Mammary epithelial cell (primary cell): ENCODE data around the gene MYO5C.

Source experiments
- CTCF ChIP-seq, 2 donors: IDR thresholded peaks in 1 of 2; conservative IDR thresholded peaks in 1 of 2; 2 replicates each; pipeline ENCODE4 v1.5.1; 2011 to 2012; ENCODE audit warnings: inconsistent platforms in 2 of 2, low read length in 2 of 2, mild to moderate bottlenecking in 2 of 2, control low read depth in 1 of 2, low read depth in 1 of 2; ENCODE audit not compliant: insufficient read depth in 1 of 2; ENCODE audit errors: extremely low read depth in 1 of 2
- EZH2 ChIP-seq: IDR thresholded peaks from 2 replicates; pipeline ENCODE4 v1.6.1; 2012; ENCODE audit warnings: low read length, inconsistent platforms, borderline replicate concordance

DNA sequence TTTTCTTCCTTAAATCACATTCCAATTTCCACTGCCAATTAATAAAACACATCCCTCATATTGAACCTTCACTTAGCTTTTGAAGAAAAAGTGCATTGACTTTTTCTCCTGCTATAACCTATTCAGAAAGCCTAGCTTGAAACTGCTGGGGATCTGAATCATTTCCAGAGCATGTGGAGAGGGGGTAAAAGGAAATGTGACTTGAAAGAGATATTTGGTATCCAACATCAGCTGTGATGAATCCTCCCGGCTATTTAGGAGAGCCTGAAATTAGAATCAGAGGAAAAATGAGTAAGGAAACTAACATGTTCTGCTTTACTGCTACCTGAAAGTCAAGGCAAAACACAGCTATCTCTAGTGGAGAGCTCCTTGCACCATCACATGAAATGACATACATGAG lies 101.8 kb downstream of the MYO5C start:
- TF ChIP-seq CTCF (conservative IDR thresholded peaks at IDR 0.05 in 1 of 2, IDR thresholded peaks at IDR 0.05 in 1 of 2; ENCODE audit: extremely low read depth in 1 of 2, insufficient read depth in 1 of 2, low read depth in 1 of 2, low read length in 2 of 2) (no peak), EZH2 (no peak)
